SH-SY5Y (cell line): ENCODE measurements around the gene HLCS.

Experiments
- GATA2 ChIP-seq: IDR thresholded peaks from 2 replicates; pipeline ENCODE4 v1.6.1; 2011; ENCODE audit warnings: mild to moderate bottlenecking, low read depth, low read length
- GATA3 ChIP-seq: IDR thresholded peaks from 2 replicates; pipeline ENCODE4 v1.6.1; 2011; ENCODE audit warnings: low read depth, mild to moderate bottlenecking, low read length, moderate library complexity

DNA sequence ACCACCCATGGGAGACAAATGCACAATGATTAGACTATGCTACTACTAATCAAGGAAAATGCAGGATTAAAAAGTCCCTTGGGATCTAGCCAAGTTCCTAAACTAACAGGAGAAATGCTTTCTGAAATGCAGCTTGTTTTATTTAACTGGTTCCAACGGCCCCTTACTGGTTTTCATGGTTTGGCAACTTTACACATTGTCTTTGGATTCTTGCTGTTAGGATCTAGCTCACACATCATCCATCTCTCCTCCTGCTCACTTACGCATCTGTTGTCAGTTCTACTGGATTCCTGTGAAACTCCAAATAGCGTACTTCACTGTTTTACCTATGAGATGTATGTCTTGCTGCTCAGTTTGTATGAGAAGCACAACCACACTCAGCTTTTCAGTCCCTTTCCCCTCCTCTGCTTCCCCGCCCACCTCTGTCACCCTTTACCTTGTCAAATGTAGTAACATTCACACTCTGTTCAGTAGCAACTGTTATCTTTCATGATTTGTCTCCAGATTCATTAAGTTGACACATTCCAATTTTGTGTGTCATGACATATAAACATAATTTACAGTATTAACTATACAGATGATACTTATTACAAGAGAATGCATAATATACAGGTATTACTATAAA lies 137.5 kb downstream of the HLCS start:
- no peak for TF ChIP-seq GATA2
- TF ChIP-seq GATA3: no peak
